Fibroblast of pulmonary artery (primary cell): ENCODE data around the gene TNKS1BP1.

Experiments used
- DNase-seq: peaks from one replicate; pipeline ENCODE4 v3.0.0-alpha.2; 2010; ENCODE audit warnings: low read depth
- H3K4me3 ChIP-seq: replicated peaks from 2 replicates; pipeline ENCODE4 v1.5.1; 2011; ENCODE audit warnings: low read depth, mild to moderate bottlenecking, control low read depth, low read length, moderate library complexity
- CTCF ChIP-seq: IDR thresholded peaks from 2 replicates; pipeline ENCODE4 v1.5.1; 2011; ENCODE audit warnings: mild to moderate bottlenecking, control low read depth, low read length, inconsistent platforms; ENCODE audit errors: missing control alignments

Gene TNKS1BP1

GRCh38 chr11:57315491-57315890 lies 9.3 kb downstream of the TNKS1BP1 start:
- TF ChIP-seq CTCF = no peak
- DNase-seq = peak; percentile 88
- no peak overlapping the region for H3K4me3 ChIP-seq

DNA sequence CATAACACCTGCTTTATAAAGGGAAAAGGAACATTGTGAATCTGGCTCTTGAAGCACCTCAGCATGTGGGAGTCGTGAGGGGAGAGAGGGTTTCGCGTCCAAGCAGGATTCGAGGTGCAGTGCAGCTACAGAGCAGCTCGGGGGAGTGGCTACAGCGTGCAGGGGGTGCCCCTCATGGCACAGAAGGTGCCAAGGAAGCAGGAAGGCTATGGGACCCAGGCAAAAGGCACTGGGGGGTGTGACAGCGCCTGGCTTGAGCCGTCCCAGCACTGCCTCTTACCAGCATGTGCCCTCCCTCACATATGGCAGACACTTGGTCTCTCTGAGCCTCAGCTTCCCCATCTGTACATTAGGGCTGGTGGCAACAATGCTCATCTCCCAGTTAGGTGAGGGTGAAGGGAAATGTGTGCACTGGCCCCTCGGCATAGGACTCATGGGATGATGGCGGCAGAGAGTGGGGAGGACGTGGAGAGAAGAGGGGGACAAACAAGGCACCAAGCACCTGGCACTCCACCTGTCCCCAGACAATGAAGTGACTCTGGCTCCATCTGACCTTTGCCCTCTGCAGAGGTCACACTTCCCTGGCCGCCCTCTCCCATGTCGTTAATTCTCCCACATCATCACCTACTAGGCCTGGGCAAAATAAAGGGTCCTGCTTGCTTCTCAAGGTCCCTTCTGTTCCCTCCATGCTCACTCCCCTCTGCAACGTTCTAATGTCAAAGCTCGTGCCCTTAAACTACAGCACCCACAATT lies 10.4 kb downstream of the TNKS1BP1 start:
- no peak overlapping the region for H3K4me3 ChIP-seq
- TF ChIP-seq CTCF = no peak
- DNase-seq = no peak

DNA sequence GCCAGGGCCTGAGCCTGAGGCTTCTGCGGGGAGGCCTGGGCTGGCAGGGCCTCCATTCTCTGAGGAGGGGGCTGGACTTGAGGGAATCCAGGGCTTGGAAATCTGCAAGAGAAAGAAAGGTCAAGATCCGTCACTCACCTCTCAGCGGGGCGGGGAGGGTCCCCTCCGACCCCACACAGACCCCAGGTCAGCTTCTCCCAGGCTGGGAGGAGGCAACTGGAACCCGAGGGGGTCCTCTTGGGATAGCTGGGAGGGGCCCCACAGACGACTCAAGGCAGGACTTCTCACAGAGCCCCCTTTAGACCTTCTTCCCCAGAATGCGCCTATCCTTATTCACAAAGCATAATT lies 11.0 kb downstream of the TNKS1BP1 start:
- no peak overlapping the region for H3K4me3 ChIP-seq
- DNase-seq = no peak
- no peak for TF ChIP-seq CTCF

- no peak for TF ChIP-seq CTCF
- DNase-seq = no peak
- H3K4me3 ChIP-seq = no peak overlapping the region
Measured at GRCh38 chr11:57313071-57313787, 11.5 kb downstream of the TNKS1BP1 start.

GRCh38 chr11:57312511-57313021 lies 12.2 kb downstream of the TNKS1BP1 start:
- DNase-seq = no peak
- H3K4me3 ChIP-seq = no peak overlapping the region
- no peak for TF ChIP-seq CTCF

DNA sequence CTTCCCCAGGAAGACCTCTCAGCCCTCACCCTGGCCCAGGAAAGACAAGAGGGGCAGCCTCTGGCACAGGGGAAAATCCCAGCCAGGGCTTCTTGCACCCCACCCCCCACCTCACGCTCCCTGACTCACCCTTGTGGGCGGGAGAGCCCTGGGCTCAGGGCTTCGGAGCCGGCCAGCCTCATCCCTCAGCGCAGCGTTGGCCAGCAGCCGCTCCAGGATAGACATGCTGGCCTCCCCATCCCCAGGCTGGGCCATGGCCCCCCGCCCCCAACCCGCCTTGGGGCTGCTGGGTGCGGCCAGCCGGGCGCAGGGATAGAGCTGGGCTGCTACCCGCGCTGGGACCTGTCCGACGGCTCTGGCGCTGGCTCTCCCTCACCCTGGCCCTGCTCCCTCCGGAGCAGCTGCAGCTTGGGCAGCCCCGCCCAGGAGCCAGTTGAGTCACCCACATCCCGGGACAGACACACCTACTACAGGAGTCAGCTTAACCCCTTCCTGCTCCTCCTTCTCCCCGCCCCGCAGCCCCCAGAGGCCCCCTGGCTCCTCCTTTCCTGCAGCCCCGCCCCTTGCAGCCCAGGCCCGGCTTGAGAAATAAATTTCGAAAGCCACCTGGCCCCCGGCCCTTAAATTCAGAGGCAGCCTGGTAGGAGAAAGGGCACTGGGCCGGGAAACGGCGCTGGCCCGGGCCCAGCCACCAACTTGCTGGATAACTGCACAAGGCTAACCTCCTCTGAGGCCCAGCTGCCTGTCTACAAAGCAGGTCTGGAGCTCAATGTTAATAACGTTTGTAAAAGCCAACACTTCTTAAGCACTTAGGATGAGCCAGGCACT lies 13.4 kb downstream of the TNKS1BP1 start:
- peak; percentile 98 for DNase-seq
- no peak for TF ChIP-seq CTCF
- H3K4me3 ChIP-seq = peak overlapping the region; percentile 59
